GM12873 (cell line): ENCODE results near the gene EPHA6.

Source experiments
- CTCF ChIP-seq: IDR thresholded peaks from 2 replicates; pipeline ENCODE4 v1.5.1; 2012; ENCODE audit warnings: low read depth, mild to moderate bottlenecking, moderate library complexity, low read length, control low read depth; ENCODE audit not compliant: insufficient read depth; ENCODE audit errors: missing control alignments

The EPHA6 gene

GRCh38 chr3:97391167-97391566 lies 576.8 kb downstream of the EPHA6 start:
- TF ChIP-seq CTCF, result no peak

- TF ChIP-seq CTCF, result no peak
Observed at GRCh38 chr3:97409612-97410011, 595.2 kb downstream of the EPHA6 start.

- no peak for TF ChIP-seq CTCF
Observed at GRCh38 chr3:97421565-97421964, 607.2 kb downstream of the EPHA6 start.

- TF ChIP-seq CTCF, result no peak
Observed at GRCh38 chr3:97425002-97425401, 610.6 kb downstream of the EPHA6 start.

- no peak for TF ChIP-seq CTCF
Observed at GRCh38 chr3:97430601-97431000, 616.2 kb downstream of the EPHA6 start.

- no peak for TF ChIP-seq CTCF
Observed at GRCh38 chr3:97432914-97433313, 618.5 kb downstream of the EPHA6 start.

- no peak for TF ChIP-seq CTCF
Observed at GRCh38 chr3:97438131-97438530, 623.7 kb downstream of the EPHA6 start.
